Measurements from ENCODE around the gene SPN. TPM values are rescaled to one million over a fixed set of nuclear protein-coding genes. Genes with fewer than 3 reads are reported as not detected.
"Not testable (repeated sequence)": the region's sequence is repeated elsewhere in the genome, so short reads cannot be mapped to it uniquely, and the experiment has no call there.

Gene SPN
- total RNA-seq, 1 experiment from 2014 or later = not detected

GRCh38 chr16:29701214-29701555 is 38.1 kb downstream of the SPN start:
- Mint-ChIP-seq H3K9me3 (ENCODE audit: low read depth, unreplicated experiment) (no peaks in the 10 kb centered on the region), H3K4me3 (ENCODE audit: low read depth, unreplicated experiment) (no peak overlapping the region), H3K4me1 (ENCODE audit: low read depth, unreplicated experiment) (peaks cover 16% of the 10 kb centered on the region), H3K27me3 (ENCODE audit: unreplicated experiment) (peaks cover 30% of the 10 kb centered on the region), H3K27ac (ENCODE audit: unreplicated experiment) (no peak overlapping the region), H3K36me3 (ENCODE audit: insufficient read depth, unreplicated experiment) (no peaks in the 10 kb centered on the region)
- no peak for TF ChIP-seq CTCF (IDR thresholded peaks at IDR 0.05; ENCODE audit: unreplicated experiment)
- CTCF ChIA-PET = interaction anchor here (0.8 to 3.1 kb wide), 9 partner anchors 20 to 331 kb away, joined by 5 to 30 read pairs (median 11); partner anchors contain the start of genes KIF22, PAGR1 and SEZ6L2
- BruUV-seq (replicated peaks) = no TSS peak
- DNase-seq = no peak
- intact Hi-C loops (cut with micrococcal nuclease; ENCODE audit: unreplicated experiment) = loop anchor here (5.0 to 10.0 kb wide), 2 partner anchors 114 to 321 kb away; partner anchors contain the start of genes C16orf92, PAGR1 and PRRT2

GRCh38 chr16:29702269-29702668 is 39.2 kb downstream of the SPN start:
- H3K27me3 Mint-ChIP-seq (ENCODE audit: unreplicated experiment) = peaks cover 26% of the 10 kb centered on the region
- no peak for TF ChIP-seq CTCF (IDR thresholded peaks at IDR 0.05; ENCODE audit: unreplicated experiment)
- no peaks in the 10 kb centered on the region for H3K36me3 Mint-ChIP-seq (ENCODE audit: insufficient read depth, unreplicated experiment)
- no TSS peak for BruUV-seq (replicated peaks)
- no peak overlapping the region for H3K27ac Mint-ChIP-seq (ENCODE audit: unreplicated experiment)
- no peak overlapping the region for H3K4me3 Mint-ChIP-seq (ENCODE audit: low read depth, unreplicated experiment)
- intact Hi-C loops (cut with micrococcal nuclease; ENCODE audit: unreplicated experiment) = loop anchor here (5.0 to 10.0 kb wide), 2 partner anchors 113 to 320 kb away; partner anchors contain the start of genes C16orf92, PAGR1 and PRRT2
- peaks cover 16% of the 10 kb centered on the region for H3K4me1 Mint-ChIP-seq (ENCODE audit: low read depth, unreplicated experiment)
- no peak for DNase-seq
- no peaks in the 10 kb centered on the region for H3K9me3 Mint-ChIP-seq (ENCODE audit: low read depth, unreplicated experiment)
- CTCF ChIA-PET = interaction anchor here (3.1 kb wide), 1 partner anchor 27 kb away, joined by 16 read pairs; no protein-coding TSS in a partner anchor

- no peaks in the 10 kb centered on the region for H3K36me3 Mint-ChIP-seq (ENCODE audit: insufficient read depth, unreplicated experiment)
- H3K4me3 Mint-ChIP-seq (ENCODE audit: low read depth, unreplicated experiment) = no peak overlapping the region
- no peak for TF ChIP-seq CTCF (IDR thresholded peaks at IDR 0.05; ENCODE audit: unreplicated experiment)
- no peak overlapping the region for H3K27ac Mint-ChIP-seq (ENCODE audit: unreplicated experiment)
- CTCF ChIA-PET = interaction anchor here (0.7 kb wide), 1 partner anchor 197 kb away, joined by 3 read pairs; no protein-coding TSS in a partner anchor
- peaks cover 2% of the 10 kb centered on the region for H3K9me3 Mint-ChIP-seq (ENCODE audit: low read depth, unreplicated experiment)
- no peak for DNase-seq
- no TSS peak for BruUV-seq (replicated peaks)
- H3K4me1 Mint-ChIP-seq (ENCODE audit: low read depth, unreplicated experiment) = peaks cover 13% of the 10 kb centered on the region
- H3K27me3 Mint-ChIP-seq (ENCODE audit: unreplicated experiment) = no peaks in the 10 kb centered on the region
- intact Hi-C loops (cut with micrococcal nuclease; ENCODE audit: unreplicated experiment) = loop anchor here (10.0 kb wide), 1 partner anchor 110 kb away; the partner anchor contains the start of genes PAGR1 and PRRT2
These were observed 42.0 kb downstream of the SPN start for GRCh38 chr16:29705030-29705429.

- H3K4me3 Mint-ChIP-seq (ENCODE audit: low read depth, unreplicated experiment); DNase-seq; H3K9me3 Mint-ChIP-seq (ENCODE audit: low read depth, unreplicated experiment); H3K36me3 Mint-ChIP-seq (ENCODE audit: insufficient read depth, unreplicated experiment); H3K27ac Mint-ChIP-seq (ENCODE audit: unreplicated experiment); H3K27me3 Mint-ChIP-seq (ENCODE audit: unreplicated experiment); BruUV-seq (replicated peaks): not testable (repeated sequence)
- intact Hi-C loops (cut with micrococcal nuclease; ENCODE audit: unreplicated experiment) = loop anchor here (10.0 kb wide), 1 partner anchor 108 kb away; the partner anchor contains the start of genes PAGR1 and PRRT2
- peaks cover 18% of the 10 kb centered on the region for H3K4me1 Mint-ChIP-seq (ENCODE audit: low read depth, unreplicated experiment)
- CTCF ChIA-PET = interaction anchor here (1.0 kb wide), 1 partner anchor 16 kb away, joined by 3 read pairs; no protein-coding TSS in a partner anchor
These were observed 44.1 kb downstream of the SPN start for GRCh38 chr16:29707160-29707559.

Data from Calu3 (cell line).